GM12878 (cell line): ENCODE results near the gene HECTD4. TPM values are rescaled to one million over a fixed set of nuclear protein-coding genes. Genes with fewer than 3 reads are reported as not detected.

ENCODE experiments used
- MTA3 ChIP-seq: IDR thresholded peaks from 2 replicates; pipeline ENCODE4 v1.6.1; 2012; ENCODE audit warnings: low read length, inconsistent platforms, borderline replicate concordance
- NR2F1 ChIP-seq: fragments of 450-650 bp; conservative IDR thresholded peaks from 2 replicates; pipeline ENCODE4 v1.6.1; 2017; ENCODE audit warnings: mild to moderate bottlenecking
- PML ChIP-seq: IDR thresholded peaks from 2 replicates; pipeline ENCODE4 v1.6.1; 2012; ENCODE audit warnings: low read length, inconsistent platforms
- REST ChIP-seq: IDR thresholded peaks from 2 replicates; pipeline ENCODE4 v1.6.1; 2012; ENCODE audit warnings: mild to moderate bottlenecking, low read depth, low read length
- SIX5 ChIP-seq: IDR thresholded peaks from 2 replicates; pipeline ENCODE4 v1.6.1; 2011; ENCODE audit warnings: mild to moderate bottlenecking, low read depth, low read length, moderate library complexity; ENCODE audit not compliant: severe bottlenecking
- SMARCA5 ChIP-seq: fragments of 450-650 bp; IDR thresholded peaks from 2 replicates; pipeline ENCODE4 v1.6.1; 2017; ENCODE audit warnings: mild to moderate bottlenecking
- ZBTB4 ChIP-seq: fragments of 450-650 bp; formaldehyde crosslinking; IDR thresholded peaks from 2 replicates; pipeline ENCODE4 v1.4.0; 2022; ENCODE audit warnings: mild to moderate bottlenecking, moderate library complexity
- polyA plus RNA-seq, 11 experiments: library from polyadenylated mRNA; depleted of rRNA in 4 of 11; unstranded in 6 of 11; stranded (reverse) in 5 of 11; fragments of >200 nt; fragmentation: Nextera tagmentation in 4 of 11; fragmentation: Illumina TruSeq in 1 of 11; extraction: Ambion mirVana in 4 of 11; extraction: Trizol in 1 of 11; gene quantifications; 1 replicate in 1 of 11; 2 replicates in 10 of 11; pipeline versions ENCODE4 v1.2.1 to v1.2.3, GENCODE V29; 2011 to 2016; ENCODE audit warnings: inconsistent platforms in 2 of 11, missing spikeins in 2 of 11, low read depth in 1 of 11
- total RNA-seq, 4 experiments: library from RNA; depleted of rRNA in 3 of 4; stranded (reverse); fragments of >200 nt in 3 of 4; fragmentation: Illumina TruSeq in 1 of 4; extraction: Trizol in 1 of 4; gene quantifications; 2 replicates each; pipeline versions ENCODE4 v1.2.1 to v1.2.3, GENCODE V29; 2013 to 2021

Gene HECTD4
- total and polyA plus RNA-seq, 10 of the 15 experiments (the other 5 are each of a cell fraction or from before 2014, with no cell fraction given) = 5.8 to 43.9 (median 17.9) TPM

DNA sequence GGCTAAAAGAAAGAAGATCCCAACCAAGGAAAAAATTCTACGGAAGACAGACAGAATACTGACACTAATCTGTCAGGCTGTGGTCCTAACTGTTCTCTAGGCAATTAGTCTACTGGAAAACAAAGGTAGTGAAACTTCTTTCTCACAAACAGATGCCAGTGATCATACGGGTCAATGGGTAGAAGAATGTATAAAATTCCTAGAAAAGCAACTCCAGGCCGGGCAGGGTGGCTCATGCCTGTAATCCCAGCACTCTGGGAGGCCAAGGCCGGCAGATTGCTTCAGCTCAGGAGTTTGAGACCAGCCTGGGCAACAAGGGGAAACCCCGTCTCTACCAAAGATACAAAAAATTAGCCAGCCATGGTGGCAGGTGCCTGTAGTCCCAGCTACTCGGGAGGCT lies 64.8 kb downstream of the HECTD4 start (continued):
- TF ChIP-seq SMARCA5 (no peak), ZBTB4 (CRISPR knock-in tag) (no peak), MTA3 (no peak), NR2F1 (no peak), SIX5 (no peak), REST (no peak), PML (no peak)
- TF ChIP-seq, all 136 proteins: peak for 0
